ENCODE results near the gene TCN2. TPM values are rescaled to one million over a fixed set of nuclear protein-coding genes. Genes with fewer than 3 reads are reported as not detected.

TCN2 gene
- total RNA-seq, 1 experiment from 2014 or later, result 11.5 TPM

DNA sequence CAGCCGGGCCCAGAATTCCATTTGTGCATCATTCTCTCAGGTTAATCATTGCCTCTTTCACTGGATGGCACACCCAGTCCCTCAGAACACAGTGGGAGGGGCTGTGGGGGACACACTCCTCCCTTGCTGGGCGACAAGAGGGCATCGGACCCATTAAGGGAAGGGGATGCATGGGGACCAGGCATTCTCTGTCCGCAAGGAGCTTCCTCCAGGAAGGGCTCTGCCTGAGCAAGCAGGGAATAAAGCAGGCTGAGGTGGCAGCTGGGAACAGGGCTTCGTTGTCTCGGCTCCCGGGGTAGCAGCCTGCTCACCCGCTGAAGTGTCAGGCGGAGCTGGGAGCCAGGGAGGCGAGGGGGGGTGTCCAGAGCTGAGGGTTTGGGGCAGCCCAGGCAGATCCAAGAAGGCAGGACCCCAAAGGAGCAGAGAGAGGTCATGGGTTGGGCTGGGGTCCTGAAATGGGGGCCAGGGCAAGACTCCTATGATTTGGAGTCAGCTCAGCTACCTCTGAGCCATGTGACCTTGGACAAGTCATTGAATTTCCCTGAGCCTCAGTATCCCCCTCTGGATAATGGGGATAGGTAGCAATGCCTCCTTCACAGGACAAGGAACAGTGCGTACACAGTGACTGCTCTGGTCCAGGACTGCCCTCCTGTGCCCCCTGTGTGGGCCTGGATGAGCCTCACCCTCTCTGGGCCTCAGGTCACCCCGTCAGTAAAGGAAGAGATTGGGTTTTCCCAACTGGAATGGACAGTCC lies 34.0 kb upstream of the TCN2 start:
- TF ChIP-seq, protein P1, sequence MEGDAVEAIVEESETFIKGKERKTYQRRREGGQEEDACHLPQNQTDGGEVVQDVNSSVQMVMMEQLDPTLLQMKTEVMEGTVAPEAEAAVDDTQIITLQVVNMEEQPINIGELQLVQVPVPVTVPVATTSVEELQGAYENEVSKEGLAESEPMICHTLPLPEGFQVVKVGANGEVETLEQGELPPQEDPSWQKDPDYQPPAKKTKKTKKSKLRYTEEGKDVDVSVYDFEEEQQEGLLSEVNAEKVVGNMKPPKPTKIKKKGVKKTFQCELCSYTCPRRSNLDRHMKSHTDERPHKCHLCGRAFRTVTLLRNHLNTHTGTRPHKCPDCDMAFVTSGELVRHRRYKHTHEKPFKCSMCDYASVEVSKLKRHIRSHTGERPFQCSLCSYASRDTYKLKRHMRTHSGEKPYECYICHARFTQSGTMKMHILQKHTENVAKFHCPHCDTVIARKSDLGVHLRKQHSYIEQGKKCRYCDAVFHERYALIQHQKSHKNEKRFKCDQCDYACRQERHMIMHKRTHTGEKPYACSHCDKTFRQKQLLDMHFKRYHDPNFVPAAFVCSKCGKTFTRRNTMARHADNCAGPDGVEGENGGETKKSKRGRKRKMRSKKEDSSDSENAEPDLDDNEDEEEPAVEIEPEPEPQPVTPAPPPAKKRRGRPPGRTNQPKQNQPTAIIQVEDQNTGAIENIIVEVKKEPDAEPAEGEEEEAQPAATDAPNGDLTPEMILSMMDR (conservative IDR thresholded peaks at IDR 0.05), result no peak
- no peak for TF ChIP-seq EZH2 (IDR thresholded peaks at IDR 0.05; ENCODE audit: low read depth)
- POLR2A ChIA-PET (ENCODE audit: unreplicated experiment), result no interaction called here
- no TSS peak for BruUV-seq (replicated peaks)
- Histone ChIP-seq H3K4me1 (replicated peaks; ENCODE audit: insufficient read depth) (no peaks in the 10 kb centered on the region), H4K20me1 (ENCODE audit: insufficient read depth) (peaks cover 19% of the 10 kb centered on the region), H3K4me2 (no peak overlapping the region), H3K9me3 (ENCODE audit: insufficient read depth, low read depth) (no peaks in the 10 kb centered on the region), H3K9me2 (ENCODE audit: insufficient read depth) (no peaks in the 10 kb centered on the region), H3K27me3 (ENCODE audit: insufficient read depth, low read depth) (no peaks in the 10 kb centered on the region), H2AFZ (no peak overlapping the region), H3K79me2 (ENCODE audit: low read depth) (no peaks in the 10 kb centered on the region), H3K36me3 (ENCODE audit: low read depth) (0 out of 2 replicates have a peak, but pooled peaks cover 6% of the 10 kb centered on the region), H3F3A (ENCODE audit: insufficient read depth, low read depth) (peaks cover 27% of the 10 kb centered on the region), H3K27ac (no peak overlapping the region), H3K4me3 (no peak overlapping the region)
- intact Hi-C loops (cut with micrococcal nuclease; ENCODE audit: unreplicated experiment), result no loop called here
- no peak for DNase-seq
- CTCF ChIA-PET, result no interaction called here

GRCh38 chr22:30573594-30574094 lies 33.3 kb upstream of the TCN2 start:
- DNase-seq, result no peak
- Histone ChIP-seq H3F3A (ENCODE audit: insufficient read depth, low read depth) (peaks cover 27% of the 10 kb centered on the region), H3K9me2 (ENCODE audit: insufficient read depth) (no peaks in the 10 kb centered on the region), H3K36me3 (ENCODE audit: low read depth) (0 out of 2 replicates have a peak, but pooled peaks cover 8% of the 10 kb centered on the region), H3K27ac (no peak overlapping the region), H3K4me3 (no peak overlapping the region), H3K4me2 (no peak overlapping the region), H3K79me2 (ENCODE audit: low read depth) (no peaks in the 10 kb centered on the region), H3K4me1 (replicated peaks; ENCODE audit: insufficient read depth) (no peaks in the 10 kb centered on the region), H4K20me1 (ENCODE audit: insufficient read depth) (peaks cover 19% of the 10 kb centered on the region), H2AFZ (no peak overlapping the region), H3K9me3 (ENCODE audit: insufficient read depth, low read depth) (no peaks in the 10 kb centered on the region), H3K27me3 (ENCODE audit: insufficient read depth, low read depth) (no peaks in the 10 kb centered on the region)
- TF ChIP-seq EZH2 (IDR thresholded peaks at IDR 0.05; ENCODE audit: low read depth), result no peak
- TF ChIP-seq, protein P1 (conservative IDR thresholded peaks at IDR 0.05), result no peak
- ChIA-PET CTCF (no interaction called here), POLR2A (ENCODE audit: unreplicated experiment) (no interaction called here)
- BruUV-seq (replicated peaks), result no TSS peak
- intact Hi-C loops (cut with micrococcal nuclease; ENCODE audit: unreplicated experiment), result no loop called here

DNA sequence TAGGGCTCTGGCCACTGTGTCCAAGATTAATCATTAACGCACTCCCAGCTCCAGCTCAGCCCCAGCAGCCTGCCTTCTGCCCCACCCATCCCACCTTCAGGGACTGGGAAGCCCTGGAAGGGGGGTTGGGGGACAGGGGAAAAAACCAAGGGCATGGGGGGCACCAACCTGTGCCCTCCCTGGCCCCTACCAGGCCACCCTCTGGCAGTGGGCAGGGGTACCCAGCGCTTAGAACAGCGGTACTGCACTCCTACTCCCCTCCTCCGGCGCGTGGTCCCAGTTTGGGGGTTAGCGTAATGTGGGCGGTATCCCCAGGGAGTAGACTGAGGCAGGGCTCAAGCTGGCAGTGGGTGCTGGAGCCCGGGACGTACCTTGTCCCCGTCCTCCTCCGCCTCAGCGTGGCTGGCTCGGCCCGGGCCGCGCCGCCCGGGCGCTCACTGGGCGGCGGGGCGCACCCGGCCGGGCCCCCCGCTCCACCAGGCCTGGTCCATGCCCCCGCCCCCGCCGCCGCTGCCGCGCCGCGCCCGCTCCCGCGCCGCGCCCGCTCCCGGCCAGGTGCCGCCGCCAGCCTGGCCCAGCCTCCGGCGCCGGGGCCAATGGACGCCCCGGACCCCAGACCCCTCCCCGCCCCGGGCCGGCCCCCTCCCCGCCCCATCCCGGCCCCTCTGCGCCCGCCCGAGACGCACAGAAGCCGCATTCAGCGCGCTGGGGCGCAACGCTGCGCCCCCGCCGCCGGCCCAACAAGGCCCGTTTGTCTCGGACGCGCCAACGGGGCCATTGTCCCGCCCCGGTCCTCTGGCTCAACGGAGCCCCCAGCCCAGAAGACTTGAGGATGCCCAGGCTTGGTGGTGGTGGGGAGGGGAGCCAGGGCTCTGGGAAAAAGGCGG lies 32.6 kb upstream of the TCN2 start, which contains the start of gene GAL3ST1:
TSS of gene GAL3ST1 (minus strand) at position 571 of the 887 bp plus-strand sequence. CDS start 17,273 bp downstream, outside the sequence.
- DNase-seq, result no peak
- Histone ChIP-seq H3K4me1 (replicated peaks; ENCODE audit: insufficient read depth) (no peaks in the 10 kb centered on the region), H3K4me2 (no peak within 1 kb of the TSS), H3K36me3 (ENCODE audit: low read depth) (0 out of 2 replicates have a peak, but pooled peaks cover 8% of the 10 kb centered on the region), H3K27me3 (ENCODE audit: insufficient read depth, low read depth) (no peaks in the 10 kb centered on the region), H3F3A (ENCODE audit: insufficient read depth, low read depth) (peaks cover 27% of the 10 kb centered on the region), H3K27ac (no peak within 1 kb of the TSS), H3K4me3 (no peak within 1 kb of the TSS), H3K9me2 (ENCODE audit: insufficient read depth) (no peaks in the 10 kb centered on the region), H2AFZ (no peak within 1 kb of the TSS), H3K9me3 (ENCODE audit: insufficient read depth, low read depth) (no peaks in the 10 kb centered on the region), H4K20me1 (ENCODE audit: insufficient read depth) (peaks cover 20% of the 10 kb centered on the region), H3K79me2 (ENCODE audit: low read depth) (no peaks in the 10 kb centered on the region)
- intact Hi-C loops (cut with micrococcal nuclease; ENCODE audit: unreplicated experiment), result no loop called here
- no TSS peak for BruUV-seq (replicated peaks)
- POLR2A ChIA-PET (ENCODE audit: unreplicated experiment), result no interaction called here
- CTCF ChIA-PET, result interaction anchor here (0.6 kb wide), 1 partner anchor 192 kb away, joined by 6 read pairs; no protein-coding TSS in a partner anchor
- TF ChIP-seq, protein P1 (conservative IDR thresholded peaks at IDR 0.05), result no peak
